Dedifferentiated amniotic fluid mesenchymal stem cell (primary cell): ENCODE measurements around the gene MPP3.
A peak's percentile ranks its signal among the peaks of the same experiment; 100 is the strongest.

Experiments used
- DNase-seq: peaks from one replicate; pipeline ENCODE4 v3.0.0-alpha.2; 2016; ENCODE audit errors: extremely low spot score

Gene MPP3

DNA sequence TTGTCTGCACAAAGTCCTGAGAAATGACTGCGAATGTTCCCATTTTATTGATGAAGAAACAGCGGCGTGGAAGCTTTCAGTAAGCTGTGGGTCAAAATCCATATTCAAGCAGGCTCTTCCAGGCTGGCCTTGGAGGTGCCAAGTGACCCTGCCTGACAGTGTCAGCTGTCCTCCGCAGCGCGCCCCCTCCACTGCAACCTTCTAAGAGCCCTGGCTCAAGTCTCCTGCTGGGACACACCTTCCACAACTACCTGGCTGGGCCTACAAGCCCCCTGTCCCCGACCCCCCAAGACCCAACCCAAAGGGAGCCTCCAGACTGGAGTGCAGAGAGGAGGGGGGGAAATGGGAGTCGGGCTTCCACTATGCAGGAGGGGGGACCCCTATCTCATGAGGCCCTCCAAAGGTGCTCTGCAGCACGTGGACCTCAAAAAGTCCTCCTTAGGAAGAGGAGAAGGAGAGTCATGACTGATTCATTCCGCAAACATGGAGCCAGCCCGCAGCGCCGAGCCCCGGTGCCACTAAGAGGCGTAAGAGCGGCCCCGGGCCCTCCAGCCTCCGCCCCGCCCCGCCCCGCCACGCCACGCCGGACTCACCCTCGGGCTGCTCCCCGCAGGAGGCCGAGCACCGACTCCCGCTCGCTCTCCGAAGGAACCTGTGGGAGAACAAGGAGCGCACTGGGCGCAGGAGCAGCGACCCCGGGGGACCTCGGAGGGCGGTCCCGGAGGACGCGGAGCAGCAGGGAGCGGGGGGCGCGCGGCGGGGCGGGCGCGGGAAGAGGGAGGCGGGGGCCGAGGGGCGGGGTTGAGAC lies 574 bp downstream of the MPP3 start:
- DNase-seq: peak; percentile 63

DNA sequence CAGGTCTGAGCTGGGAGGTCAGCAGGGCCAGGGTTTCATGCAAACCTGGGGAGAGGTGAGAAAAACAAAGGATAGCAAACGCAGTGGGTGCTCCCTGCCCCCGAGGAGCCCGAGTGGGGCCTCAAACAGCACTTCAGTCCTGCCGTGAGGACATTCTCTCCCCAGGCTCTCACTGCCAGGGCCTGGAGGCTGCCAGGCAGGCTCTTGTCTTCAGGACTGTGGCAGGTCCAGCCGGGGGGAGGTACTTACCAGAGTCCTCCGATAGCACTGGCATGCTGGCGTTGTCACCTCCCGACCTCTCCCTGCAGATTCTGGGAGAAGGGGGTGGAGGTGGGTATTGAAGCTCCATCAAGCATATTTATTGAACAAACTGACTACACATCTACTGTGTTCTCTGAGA lies 1.3 kb downstream of the MPP3 start:
- no peak for DNase-seq

DNA sequence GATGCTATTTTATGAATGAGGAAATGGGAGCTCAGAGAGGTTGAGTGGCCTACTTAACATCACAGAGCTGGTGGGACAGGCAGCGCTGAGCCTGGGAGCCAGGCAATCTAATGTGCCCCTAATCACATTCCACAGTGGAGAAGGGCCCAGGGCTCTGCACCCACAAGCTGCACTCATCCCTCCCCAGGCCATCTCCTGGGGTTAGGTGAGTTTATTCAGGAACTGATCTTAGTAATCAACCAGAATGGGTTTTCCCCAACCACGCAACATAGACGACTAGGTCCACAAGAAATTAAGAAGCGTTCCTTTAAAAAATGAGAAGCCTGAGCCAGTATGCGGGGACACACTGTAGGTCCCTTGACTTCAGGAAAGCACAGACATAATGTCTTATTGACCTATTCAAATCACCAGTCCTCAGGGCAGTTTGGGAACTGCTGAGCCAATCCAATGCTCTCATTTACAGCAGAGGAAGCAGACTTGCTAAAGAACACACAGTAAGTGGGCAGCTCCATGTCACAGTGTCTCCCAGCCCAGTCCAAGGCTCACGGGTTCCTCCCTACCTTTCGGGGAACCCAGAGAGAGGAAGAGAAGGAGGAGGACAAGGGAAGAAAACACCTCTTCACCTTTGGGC lies 2.3 kb downstream of the MPP3 start:
- DNase-seq: no peak

DNA sequence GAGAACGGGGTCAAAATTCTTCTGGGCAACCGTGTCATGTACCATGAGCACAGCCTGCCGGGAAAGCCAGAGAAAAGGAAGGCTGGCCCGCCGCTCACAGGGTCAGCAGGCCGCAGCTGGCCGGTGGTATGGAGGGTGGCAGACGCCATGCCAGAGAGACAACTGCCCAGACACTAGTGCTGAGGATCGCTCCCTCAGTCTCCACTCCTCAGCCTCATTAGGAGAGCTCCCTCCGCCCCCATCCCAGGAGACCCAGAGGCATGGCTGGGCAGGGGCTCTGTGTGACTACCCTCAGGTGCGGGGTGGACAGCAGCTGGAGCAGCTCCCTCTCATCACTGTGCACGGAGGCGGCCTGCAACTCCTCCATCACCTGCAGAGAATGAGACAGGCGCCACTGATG lies 3.2 kb downstream of the MPP3 start:
- no peak for DNase-seq

DNA sequence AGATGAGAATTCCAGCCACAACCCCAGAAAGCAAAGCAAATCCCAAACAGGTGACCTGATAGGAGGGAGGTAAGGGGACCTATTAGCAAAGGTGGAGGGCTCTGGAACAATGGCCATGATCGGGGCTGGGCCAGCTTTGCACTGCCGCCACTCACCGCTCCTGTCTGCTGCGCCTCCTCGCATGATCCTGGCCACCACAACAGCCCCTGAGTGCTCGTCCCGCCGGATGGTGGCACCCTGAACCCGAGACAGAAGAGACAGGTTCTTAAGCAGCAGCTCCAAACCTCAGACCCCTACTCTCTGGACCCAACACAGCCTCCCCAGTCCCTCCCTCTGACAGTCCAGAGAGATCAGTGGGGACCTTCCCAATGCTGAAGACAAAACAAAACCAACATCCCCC lies 5.3 kb downstream of the MPP3 start:
- DNase-seq: no peak

DNA sequence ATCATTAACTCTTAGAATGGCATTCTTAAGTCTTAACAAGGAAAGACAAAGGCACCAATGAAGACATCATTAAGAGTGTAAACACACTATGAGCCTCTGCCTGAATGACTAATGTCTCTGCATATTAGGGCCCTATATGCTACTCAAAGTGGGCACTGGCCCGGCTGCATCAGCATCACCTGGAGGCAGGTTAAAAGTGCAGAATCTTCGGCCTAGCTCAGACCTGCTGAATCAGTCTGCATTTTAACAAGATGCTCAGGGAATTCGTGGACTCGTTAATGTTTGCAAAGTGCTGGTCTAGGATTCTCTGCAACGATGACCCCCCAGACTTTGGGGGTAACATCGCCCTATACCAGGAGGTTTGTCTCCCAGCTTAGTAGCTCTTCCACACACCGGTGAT lies 6.7 kb downstream of the MPP3 start:
- no peak for DNase-seq

DNA sequence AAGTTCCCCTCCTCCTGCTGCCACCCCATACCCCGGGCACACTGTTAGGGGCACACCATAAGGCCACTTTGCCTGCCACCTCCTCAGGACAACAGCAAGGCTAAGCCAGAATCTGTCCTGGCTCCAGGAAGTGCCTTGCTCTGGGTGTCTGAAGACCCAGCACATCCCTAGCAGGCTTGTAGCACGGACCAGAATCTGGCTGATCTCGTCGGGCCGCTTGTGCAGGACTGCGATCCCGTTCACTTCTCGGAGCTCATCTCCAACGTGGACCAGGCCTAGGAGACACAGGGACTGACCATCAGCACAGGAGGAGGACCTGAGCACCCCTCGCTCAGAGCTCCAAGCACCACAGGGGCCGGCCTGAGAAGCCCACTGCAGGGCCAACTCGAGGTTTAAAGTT lies 7.4 kb downstream of the MPP3 start:
- no peak for DNase-seq

DNA sequence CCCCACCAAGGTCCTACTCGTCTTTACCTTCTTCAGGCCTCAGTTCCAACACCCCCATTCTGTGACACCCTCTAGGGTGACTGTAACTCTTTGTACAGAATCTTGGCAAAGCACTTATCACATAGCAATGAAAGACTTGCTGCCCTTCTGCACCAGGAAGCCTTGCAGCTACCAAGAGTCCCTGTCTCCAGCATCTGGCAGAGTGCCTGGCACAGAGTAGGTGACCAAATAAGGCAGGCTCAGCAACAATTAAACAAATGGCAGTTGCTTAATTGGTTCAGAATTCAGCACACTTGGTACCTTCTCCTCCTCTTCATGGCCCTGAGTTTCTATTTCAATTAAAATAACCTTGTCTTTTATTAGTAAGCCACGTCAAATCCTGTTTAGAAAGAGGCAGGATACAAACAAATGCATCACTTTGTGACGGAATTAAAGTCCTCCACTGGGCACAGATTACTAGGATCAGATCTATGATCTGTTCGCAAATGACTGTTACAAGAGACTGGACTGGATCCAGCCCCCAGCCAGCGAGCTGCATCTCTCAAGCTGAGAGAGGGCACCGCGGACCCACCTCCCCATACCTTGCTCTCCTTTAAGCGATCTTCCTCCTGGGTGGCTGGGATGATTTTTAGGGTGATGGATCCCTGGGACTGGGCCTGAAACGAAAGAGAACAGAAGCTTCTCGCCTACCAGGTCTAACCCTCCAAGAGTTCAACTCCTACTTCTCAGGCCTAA lies 9.4 kb downstream of the MPP3 start:
- no peak for DNase-seq

DNA sequence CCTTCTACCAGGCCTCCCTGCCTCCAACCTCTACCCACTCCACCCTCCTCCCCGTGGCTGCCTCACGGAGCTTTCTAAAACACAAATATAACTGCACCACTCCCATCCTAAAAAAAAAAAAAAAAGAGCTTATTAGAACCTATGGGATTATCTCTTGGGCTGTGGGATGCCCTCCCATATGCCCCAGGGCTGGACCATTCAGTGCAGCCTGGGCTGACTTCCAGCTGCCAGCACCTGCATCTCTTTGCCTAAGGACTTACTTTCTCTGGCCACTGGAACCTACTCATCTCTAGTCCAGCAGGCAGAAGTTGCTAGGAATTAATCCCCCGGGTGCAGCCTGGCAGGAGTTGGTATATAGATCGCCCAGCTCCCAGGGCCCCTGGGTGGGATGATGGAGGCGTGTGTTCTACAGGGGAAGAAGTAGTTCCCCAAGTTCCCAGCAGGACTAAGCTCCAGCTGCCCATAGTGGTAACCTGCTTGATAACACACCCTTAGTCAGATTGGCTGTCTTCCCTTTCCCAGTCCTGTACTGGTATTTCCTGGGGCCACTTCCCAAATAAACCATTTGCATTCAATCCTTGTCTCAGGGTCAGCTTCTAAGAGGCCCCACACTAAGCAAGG lies 10.3 kb downstream of the MPP3 start:
- no peak for DNase-seq

DNA sequence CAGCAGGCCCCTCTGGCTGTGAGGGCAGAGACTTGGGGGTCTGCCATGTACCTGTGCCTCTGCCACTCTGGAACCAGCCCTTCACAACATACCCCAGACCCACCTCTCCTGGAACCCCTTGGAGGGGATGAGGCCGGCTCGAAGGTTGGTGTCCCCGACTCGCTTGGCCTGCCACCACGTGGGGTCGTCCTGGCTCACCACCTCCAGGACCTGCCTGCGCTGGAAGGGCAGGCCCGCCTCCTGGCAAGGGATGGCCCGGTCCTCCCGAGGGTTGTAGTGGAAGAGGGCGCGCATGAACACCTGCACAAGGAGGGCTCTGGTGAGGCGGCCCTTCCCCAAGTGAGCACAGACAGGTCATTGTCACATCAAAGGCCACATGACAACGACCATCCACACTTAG lies 12.2 kb downstream of the MPP3 start:
- no peak for DNase-seq

DNA sequence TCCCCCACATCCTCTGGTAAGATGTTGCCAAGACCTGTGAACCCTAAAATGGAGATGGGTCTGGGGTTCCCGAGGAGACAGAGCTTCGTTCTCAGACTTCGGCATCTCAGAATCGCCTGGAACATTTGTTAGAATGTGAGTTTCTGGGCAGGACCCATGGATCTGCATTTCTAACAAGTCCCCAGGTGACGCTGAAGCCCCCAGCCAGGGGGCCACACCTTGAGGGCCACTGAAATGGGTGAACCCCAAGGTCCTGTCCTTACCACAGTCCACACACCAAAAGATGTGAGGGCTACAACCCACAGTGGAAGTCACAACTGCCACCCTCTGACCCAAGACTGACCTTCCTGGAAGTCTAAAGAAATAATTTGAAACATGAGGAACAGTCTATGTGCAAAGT lies 14.0 kb downstream of the MPP3 start:
- no peak for DNase-seq

DNA sequence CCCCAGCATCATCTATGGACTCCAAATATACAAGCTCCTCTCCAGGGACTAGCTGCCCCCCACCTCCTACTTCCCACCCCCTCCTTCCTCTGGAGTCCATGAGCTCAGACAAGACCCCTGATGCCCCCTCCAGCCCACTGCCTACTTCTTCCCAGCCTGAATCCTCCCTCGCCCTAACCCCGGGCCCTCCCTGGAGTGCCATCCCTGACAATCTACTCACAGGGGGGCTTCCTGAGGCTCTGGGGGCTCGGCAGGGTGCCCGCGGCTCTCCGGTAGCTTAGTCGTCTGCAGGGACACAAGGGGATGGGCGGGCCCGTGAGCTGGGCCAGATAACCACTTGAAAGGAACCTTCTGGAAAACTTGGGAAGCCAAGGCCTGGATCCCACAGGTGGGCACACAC lies 15.1 kb downstream of the MPP3 start:
- DNase-seq: no peak

DNA sequence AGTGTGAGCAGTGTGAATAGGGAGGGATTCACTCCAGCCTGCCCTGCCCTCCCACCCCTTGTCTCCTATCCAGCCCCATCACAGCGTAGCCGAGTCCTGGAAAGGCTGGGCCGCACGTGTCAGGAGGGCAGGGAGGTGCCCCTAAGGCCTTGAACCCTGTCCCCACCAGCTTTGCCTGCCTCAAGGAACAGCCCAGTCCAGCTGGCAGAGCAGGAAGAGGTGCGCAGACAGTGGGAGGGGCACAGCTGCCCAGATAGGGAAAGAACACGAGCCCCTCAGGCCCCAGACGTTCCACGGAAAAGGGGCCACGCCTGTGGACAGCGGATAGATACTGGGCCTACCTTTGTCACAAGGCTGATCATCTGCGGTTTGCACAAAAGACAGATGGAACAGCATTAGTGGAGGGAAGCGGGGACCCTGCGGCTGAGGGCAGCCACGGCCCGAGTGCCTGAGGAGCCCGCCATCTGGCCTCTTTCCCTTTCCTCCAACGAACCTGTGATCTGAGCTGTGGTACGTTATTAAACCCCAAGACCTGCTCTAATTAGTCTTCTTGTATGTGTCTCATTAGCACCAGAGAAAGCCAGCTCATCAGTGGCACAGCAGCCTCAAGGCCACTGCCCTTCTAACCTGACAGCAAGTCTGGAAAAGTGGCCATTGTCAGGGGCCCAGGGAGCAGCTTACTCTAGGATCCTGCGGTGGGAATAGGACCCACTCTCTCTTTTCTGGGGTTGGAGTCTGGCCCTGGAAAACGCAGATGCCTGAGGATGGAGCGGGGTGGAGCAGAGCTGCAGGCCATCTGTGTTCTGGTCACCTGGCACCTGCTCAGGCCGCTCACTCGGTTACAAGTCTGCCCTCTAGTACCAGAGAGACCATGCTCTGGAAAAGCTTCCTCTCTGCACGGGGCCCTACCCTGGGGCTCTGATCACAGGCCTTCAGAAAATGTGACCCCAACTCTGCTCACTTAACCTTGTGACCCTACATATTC lies 16.3 kb downstream of the MPP3 start:
- DNase-seq: no peak

DNA sequence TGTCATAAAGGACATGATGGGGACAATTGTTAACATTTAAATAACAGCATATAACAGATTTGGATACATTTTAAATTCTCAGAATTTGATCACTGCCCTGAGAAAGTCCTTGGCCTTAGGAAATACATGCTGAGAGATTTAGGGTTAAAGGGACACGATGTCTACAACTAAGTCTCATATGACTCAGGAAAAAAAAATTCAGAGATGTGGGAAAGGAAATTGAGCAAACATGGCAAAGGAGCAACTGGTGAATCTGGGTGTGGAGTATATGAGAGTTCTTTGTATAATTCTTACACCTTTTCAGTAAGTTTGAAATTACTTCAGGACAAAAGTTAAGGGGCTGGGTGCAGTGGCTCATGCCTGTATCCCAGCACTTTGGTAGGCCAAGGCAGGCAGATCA lies 18.2 kb downstream of the MPP3 start:
- DNase-seq: peak; percentile 46

DNA sequence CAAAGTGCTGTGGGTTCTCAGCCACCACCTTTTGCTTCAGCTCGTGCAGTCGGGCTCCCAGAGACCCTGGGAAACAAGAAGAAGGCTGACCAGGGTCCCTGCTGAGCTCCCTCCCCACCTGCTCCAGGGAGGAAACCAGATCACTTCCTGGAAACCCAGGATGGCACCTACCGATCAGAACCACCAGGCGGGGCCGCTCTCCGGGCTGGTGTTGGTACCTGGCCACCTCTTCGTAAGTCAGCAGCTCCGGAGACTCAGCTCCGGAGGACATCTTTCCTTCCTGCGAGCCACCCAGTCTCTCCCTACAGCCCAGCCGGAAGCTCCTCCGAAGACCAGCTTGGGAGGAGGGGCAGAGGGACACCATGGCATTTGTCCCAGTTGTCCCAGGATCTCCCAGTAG lies 18.9 kb downstream of the MPP3 start:
- no peak for DNase-seq

DNA sequence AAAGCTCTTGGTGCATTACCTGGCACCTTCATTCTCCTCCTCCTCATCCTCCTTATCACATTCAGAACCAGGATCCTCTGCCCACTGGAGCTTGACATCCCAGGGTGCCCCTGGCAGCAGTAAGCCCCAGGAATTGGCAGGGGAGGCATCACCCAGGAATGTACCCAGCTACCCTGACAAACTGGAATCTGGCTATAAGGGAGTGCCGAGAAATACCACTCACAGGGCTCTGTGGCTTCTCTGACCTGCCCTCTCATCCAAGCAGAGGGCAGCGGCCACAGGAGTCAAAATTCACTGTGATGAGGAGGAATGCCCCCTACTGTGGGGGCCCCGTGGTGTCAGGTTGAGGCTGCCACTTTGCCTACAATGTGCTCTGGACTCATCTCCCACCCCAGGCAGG lies 19.6 kb downstream of the MPP3 start:
- DNase-seq: no peak

DNA sequence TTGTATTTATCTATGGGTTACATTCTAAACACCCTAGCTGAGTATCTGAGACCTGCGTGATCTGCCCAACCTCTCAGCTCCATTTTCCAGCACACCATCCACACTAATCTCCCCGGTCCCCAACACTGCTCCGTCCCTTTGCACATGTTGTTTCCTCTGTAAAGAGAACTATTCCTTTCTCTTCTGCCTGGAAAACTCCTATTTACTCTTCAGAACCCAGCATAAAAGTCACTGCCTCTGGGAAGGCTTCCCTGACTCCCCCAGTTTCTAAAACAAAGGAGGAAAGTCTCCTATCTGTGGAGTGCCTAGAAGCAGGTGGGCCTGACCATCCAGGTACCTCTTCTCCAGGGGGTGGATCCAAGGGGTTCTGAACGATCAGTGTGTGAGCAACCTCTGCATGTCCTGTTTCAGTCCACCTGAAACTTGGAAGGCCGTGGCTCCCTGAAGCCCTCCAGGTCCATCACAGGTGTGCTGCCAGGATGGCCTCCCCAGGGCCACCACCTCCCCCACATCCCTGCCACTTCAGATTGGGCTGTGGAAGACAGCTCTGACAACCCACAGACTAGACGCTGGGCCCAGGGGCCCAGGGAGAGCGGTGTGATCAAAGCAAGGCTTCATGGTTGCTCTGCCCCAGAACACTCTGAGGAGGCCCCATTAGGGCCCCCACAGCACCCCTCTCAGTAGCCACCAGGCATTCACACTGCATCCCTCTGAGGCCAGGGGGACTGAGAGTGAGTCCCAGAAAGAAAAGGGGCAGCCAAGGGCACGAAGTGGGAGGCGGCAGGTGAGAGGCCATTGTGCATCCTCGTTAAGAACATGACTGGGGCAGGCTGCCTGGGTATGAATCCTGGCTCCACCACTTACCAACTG lies 20.3 kb downstream of the MPP3 start:
- DNase-seq: no peak

DNA sequence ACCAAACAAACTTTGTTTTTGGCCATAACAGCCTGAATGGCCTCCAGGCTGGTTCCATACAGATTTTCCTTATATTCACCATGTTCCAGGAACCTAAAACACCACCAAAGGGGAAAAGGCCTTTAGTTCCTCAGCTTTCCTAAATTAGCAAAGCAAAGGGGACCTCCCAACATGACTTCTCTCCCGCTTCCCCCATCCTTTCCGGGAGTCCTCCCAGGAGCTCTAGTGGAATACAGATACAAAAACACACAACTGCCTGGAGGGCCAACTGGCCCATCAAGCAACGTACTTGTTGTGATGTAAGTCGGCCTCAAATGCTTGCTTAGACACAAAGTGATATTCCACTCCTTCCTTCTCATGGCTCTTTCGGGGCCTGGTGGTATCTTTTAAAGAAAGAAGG lies 22.1 kb downstream of the MPP3 start:
- no peak for DNase-seq

DNA sequence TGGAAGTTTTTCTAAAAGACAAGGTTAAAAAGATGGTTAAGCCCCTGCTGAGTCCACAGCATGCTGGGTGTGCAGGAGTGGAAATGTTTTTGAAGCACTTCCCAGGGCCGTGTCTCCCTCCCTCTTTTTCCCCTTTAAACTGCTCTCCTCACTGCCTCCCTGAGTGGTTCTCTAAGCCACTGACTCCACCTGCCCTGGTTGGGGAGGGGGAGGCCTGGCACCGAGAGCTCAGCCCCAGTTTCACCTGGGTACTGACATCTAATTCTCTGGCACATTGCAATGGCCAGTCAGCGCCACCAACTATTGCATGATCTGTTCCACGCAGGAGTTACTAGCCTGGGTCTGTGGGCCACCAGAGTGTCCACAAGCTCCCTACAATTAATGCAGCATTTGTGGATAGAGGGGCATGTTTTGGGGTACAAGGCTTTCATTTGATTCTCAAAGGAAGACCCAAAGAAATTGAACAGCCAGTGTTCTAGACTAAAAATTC lies 22.7 kb downstream of the MPP3 start:
- no peak for DNase-seq

DNA sequence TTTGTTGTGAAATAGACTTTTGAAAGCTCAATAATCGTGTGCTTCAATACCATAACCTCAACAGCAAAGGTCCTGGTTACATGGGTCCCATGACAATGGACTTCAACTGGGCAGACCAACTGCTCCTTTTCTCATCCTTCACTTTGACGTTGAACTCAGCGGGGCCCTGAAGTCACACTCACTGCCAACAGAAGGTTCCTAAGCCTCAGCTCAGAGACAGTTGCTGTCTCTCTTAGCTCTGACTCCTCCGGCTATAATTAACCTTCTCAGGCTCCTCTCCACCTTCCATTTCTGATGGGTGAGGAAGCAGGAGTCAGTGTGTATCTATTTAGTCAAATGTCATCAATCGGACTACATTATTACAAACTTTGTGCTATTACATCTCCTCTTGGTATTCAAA lies 23.8 kb downstream of the MPP3 start:
- DNase-seq: no peak
